ENCODE data around the gene GSG1L2.

GSG1L2 gene

GRCh38 chr17:9821921-9822320, at the start of gene GSG1L2:
TSS of gene GSG1L2 (minus strand) at chr17:9822079. CDS start at chr17:9822071, 8 bp downstream.
- no peak for DNase-seq (ENCODE audit: low read depth in 2 of 2)

DNA sequence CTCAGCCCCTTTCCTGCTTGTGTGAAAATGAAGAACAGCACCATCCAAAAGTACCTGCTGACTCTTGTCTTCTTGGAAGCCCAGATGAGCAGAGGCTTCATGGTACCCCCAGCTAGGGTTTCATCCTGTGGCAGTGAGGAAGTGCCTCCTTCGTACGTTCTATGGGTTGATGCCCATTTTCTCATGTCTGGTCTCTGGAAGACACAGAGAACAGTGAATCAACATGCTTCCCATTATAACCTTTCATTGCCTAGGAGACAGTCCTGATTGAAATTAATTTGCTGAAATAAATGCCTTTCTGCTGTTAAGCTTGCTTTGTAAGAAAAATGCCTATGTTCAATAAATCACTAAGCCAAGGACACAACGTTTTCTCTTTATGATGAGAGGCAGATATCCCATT, 46.7 kb upstream of the GSG1L2 start:
- no peak for DNase-seq (ENCODE audit: low read depth in 2 of 2)

- DNase-seq (ENCODE audit: low read depth in 2 of 2), result no peak
These were observed 43.7 kb upstream of the GSG1L2 start for GRCh38 chr17:9865586-9865985.

DNA sequence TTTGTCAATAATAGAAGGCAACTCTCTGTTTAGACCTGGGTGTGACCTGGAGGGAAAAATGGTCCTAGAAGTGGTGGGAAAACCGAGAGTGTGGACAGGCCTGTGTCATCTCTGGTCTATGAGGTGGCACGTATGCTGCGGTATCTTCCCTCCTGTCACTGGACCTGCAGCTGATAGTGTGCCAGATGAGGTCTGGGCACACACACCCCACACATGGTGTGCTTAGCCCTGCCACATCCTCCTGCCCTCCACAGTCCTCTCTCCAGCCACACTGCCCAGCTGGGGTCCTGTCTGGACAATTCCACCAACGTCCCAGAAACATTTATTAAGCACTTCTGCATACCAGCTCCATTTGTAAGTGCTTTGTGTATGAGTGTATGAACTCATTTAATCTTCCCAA, 41.1 kb upstream of the GSG1L2 start:
- DNase-seq (ENCODE audit: low read depth in 2 of 2), result no peak

GRCh38 chr17:9862220-9862619, 40.3 kb upstream of the GSG1L2 start:
- no peak for DNase-seq (ENCODE audit: low read depth in 2 of 2)

GRCh38 chr17:9860851-9861250, 39.0 kb upstream of the GSG1L2 start:
- no peak for DNase-seq (ENCODE audit: low read depth in 2 of 2)

DNA sequence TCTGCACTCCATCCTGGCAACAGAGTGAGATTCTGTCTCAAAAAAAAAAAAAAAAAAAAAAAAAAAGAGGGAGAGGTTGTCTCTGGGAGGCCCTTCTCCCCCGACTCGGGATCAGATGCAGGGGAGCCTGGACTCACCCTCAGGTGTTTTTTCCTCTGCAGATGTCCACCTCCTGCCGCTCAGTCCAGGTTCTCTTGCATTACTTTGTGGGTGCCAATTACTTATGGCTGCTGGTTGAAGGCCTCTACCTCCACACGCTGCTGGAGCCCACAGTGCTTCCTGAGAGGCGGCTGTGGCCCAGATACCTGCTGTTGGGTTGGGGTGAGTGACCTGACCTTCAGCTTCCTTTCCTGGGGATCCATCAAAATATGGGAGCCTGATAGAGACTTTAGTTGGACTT, 37.9 kb upstream of the GSG1L2 start:
- no peak for DNase-seq (ENCODE audit: low read depth in 2 of 2)

- no peak for DNase-seq (ENCODE audit: low read depth in 2 of 2)
These were observed 33.2 kb upstream of the GSG1L2 start for GRCh38 chr17:9855036-9855435.

- no peak for DNase-seq (ENCODE audit: low read depth in 2 of 2)
These were observed 32.4 kb upstream of the GSG1L2 start for GRCh38 chr17:9854255-9854654.

DNA sequence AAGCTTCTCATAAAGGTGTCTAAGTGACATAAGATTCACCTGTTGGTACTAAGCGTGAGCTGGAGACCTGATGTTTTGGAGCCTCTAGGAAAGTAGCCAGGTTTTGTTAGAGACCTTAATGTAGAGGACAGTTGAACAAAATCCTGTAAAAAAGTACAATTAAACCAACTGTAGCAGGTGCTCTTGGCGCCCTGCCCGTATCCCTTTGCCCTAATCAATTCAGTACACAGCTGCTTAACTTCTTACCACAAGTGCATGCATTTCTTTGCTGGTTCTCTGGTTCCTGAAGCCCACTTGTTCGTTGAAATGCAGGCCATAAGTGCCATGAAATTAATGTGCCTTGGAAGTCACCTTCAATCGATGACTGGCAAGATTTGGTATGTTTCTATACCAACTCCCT, 28.3 kb upstream of the GSG1L2 start:
- DNase-seq (ENCODE audit: low read depth in 2 of 2), result no peak

DNA sequence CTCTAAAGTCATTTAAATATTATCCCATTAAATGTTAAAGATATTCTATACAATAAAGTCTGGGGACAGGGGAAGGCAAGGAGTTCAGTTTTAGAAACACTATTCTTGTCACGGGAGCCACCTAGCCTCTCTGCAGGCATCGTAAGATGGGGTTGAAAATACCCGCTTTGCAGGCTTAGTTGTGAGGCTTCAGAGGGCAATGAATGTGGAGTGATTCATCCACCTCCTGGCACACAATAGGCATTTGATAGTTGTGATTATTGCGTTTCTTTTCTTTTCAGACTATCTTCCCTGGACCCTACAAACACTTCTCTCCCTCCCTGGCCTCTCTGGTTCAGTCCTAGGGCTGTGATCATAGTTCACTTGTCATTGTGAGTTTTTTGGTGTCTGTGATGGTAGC, 23.4 kb upstream of the GSG1L2 start:
- DNase-seq (ENCODE audit: low read depth in 2 of 2), result no peak

GRCh38 chr17:9844153-9844552, 22.3 kb upstream of the GSG1L2 start:
- DNase-seq (ENCODE audit: low read depth in 2 of 2), result no peak

DNA sequence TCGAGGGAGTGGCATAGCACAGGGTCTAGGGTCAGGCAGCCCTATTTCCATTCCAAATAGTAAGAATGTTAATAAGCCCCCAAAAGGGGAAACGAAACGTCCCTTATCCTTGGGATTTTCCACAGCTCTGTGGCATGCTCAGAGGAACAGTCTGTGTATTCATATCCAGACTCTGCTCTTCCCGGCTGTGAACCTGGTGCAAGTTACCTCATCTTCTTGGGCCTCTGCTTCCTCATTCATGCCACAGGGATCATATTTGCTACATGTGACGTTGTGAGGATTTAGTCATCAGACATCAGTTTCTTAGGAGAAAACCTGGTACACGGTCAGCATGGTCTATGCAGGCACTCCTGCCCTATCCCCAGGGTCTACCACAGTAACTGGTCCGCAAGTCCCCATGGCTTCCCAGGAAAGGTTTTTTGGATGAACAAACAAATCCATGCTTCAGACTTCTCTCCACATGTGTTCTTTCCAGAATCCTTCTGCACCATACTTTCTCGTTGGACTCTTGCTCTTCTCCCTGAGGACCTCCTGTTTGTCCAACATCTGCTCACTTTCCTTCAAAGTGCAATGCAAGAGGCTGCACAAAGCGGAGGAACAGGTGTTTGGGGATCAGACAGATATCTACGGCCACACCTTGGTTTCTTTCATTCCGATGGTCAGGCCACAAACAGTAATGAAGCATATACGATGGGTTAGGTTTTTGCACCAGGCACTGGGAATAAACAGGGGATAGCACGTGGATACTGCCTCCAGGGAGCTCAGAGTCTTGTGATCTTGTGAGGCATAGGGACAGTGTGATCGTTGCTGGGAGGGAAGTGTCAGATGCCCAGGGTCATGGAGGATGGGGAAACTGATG, 21.5 kb upstream of the GSG1L2 start:
- no peak for DNase-seq (ENCODE audit: low read depth in 2 of 2)

DNA sequence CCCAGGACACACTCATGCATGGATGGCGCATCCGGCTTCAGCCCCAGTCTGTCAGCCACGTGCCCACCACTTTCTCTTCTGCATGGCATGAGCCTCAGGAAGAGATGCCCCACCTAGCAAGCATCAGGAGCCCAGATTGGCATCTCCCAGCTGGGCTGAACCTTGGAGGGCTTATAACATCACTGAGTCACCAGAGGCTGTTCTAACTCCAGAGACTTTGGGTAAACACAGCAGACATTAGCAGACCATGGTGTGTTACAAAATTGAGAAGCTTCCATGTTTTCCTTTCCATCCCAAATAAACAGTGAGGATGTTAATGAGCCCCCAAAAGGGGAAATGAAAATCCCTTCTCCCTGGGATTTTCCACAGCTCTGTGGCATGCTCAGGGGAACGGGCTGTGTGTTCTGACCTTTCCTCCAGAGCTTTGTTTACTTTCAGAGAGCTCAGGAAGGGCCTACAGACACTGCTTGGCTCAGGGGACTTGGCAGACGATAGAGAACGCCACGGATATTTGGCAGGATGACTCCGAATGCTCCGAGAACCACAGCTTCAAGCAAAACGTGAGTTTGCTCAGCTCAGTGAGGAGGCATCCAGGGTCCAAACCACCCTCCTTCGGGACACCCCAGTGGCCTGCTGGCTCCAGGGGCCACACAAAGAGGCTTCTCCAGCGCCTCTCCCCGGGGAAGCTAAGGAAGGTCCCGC, 20.3 kb upstream of the GSG1L2 start:
- DNase-seq (ENCODE audit: low read depth in 2 of 2), result no peak

DNA sequence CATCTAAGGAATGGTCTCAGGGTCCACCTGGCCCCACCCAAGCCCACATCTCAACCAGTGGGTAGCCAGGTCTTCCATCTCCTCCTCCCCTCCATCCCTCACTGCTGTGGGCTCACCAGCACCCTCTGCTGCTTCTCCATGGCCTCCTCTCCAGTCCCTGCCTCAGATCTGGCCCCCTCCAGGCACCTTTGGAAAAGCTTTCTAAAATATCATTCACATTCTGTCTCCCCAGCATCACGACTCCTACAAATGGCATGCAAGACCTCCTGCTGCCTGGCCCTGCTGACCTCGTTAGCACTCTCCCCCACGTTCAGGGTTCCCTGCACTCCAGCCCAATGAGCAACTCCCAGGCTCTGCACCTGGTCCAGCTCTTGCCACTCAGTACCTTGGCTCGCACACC, 17.6 kb upstream of the GSG1L2 start:
- DNase-seq (ENCODE audit: low read depth in 2 of 2), result no peak

DNA sequence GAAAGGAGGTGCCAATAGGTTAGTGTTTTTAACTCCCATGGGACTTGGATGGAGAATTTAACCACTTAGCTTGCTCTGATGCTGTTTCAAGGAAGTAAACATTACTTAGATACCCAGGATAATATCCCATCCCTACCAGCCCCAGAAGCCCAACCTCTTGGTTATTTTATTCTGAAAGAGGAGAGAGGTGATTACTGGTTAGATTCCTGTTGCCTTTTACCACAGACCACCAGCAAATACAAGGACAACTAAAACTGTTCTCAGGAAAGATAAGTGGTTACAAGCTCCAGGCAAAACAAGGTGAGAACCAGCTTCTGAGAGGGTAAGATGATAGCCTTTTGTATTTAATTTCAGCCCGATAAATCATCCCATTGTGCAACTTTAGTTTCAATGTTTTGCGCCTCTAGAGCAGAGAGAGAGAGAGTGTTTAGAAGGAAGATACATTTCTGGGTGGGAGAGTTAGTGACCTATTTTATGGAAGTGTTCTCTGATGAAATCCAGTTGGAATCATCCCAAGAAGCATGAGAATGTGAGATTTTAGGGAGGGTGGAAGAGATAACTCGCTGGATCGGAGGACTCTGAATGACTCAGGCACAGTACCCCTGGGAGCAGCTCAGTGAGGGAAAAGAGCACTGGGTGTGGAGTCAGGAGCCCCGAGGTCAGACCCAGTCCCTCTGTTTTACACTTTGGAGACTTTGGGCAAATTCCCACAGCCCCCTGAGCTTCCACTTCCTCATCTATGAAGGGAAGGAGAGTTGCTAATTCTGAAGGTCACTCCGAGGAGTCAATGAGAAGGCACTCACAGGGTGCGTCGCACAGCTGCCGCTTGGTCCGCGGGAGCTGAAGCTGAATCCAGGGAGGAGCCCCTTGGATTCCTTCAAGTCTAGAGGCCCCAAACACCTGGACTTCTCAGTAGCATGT, 15.9 kb upstream of the GSG1L2 start:
- DNase-seq (ENCODE audit: low read depth in 2 of 2), result no peak

- no peak for DNase-seq (ENCODE audit: low read depth in 2 of 2)
These were observed 12.0 kb upstream of the GSG1L2 start for GRCh38 chr17:9833922-9834321.

DNA sequence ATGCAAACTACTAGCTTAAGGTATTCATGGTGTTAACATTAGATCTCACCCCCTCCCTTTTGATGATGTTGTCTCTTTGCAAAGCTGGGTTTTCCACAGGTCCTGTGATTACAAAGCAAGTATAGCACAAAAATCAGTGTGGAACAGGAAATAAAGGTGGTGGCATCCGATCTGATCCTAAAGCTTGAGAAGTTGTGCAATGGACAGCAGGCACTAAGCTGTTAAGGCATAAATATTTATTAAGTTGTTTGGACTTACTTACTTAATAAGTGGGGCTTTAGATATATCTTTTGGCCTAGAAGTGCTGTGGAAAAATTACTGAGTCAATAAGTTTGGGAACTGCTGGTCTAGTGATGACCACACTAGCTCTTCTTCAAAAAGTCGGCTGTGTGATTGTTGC, 8.8 kb upstream of the GSG1L2 start:
- DNase-seq (ENCODE audit: low read depth in 2 of 2), result no peak

- DNase-seq (ENCODE audit: low read depth in 2 of 2), result no peak
These were observed 7.5 kb upstream of the GSG1L2 start for GRCh38 chr17:9829343-9829742.

DNA sequence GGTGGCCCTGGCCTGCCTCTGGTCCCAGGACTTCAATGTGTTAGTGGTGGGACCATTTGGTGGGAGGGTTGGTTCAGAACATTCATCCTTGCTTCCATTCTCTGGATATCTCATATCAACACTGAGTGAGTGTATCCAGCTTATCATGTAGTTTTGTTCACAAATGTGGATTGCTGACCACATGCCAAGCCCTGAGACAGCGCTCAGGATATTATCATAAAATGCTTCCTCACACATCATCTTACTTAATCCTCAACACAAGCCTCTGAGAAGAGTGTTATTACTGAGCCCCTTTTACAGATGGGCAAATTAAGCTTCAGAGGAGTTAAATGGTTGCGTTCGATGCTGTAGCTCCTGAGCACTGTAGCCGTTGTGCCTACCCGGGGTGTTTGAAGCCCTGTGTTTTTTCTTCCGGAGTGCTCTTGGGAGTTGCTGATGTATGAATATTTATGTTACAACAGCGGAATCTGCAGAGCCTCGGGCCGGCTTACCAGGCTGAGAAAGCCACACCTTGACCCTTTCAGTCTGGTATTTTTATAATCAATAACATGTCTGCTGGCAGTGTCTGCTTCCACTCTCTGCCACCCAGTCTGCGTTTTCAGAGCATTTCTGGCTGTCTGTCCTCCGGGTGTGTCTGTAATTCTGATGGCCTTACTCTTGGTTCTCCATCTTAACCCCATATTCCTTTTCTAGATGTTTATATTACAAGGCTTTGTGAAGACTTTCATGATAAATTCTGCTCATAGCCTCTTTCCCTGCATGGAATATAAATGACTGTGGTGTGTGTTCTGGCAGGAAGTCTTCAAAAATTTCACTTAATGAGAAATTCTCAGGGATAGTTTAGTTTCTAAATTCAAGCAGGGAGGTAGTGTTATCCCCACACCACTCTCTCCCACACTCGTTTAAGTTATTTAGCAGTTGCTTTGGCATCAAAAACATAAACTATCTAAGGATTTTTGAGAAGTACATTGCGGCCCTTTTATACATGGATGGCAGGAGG, 6.7 kb upstream of the GSG1L2 start:
- no peak for DNase-seq (ENCODE audit: low read depth in 2 of 2)

GRCh38 chr17:9825641-9826150, 3.8 kb upstream of the GSG1L2 start, which contains the start of gene GLP2R:
TSS of gene GLP2R (plus strand) at chr17:9825924. CDS start at chr17:9826064, 140 bp downstream.
- no peak for DNase-seq (ENCODE audit: low read depth in 2 of 2)

All from stimulated activated CD8-positive, alpha-beta memory T cell treated with anti-CD3 and anti-CD28 coated beads, Interleukin-2, amount 100 ng/mL, for 1 hour (primary cell).